Astrocyte of the spinal cord (primary cell): ENCODE data around the gene FOLH1.
"Not testable (repeated sequence)": the region's sequence is repeated elsewhere in the genome, so short reads cannot be mapped to it uniquely, and the experiment has no call there.

ENCODE experiments used
- DNase-seq: peaks from one replicate; pipeline ENCODE4 v3.0.0; 2011; ENCODE audit warnings: low read depth, low spot score
- H3K4me3 ChIP-seq: 2 replicates; pipeline ENCODE4 v1.5.1; 2011; ENCODE audit warnings: low read depth, mild to moderate bottlenecking, low read length, moderate library complexity
- CTCF ChIP-seq: IDR thresholded peaks from 2 replicates; pipeline ENCODE4 v1.5.1; 2012; ENCODE audit warnings: low read depth, mild to moderate bottlenecking, low read length, inconsistent platforms
- in situ Hi-C: cut with HindIII; loops from 2 replicates; pipeline ENCODE4 v1.10.0; 2017; ENCODE audit warnings: low sequenced_read_pairs

The FOLH1 gene

GRCh38 chr11:49208006-49208721 lies at the start of gene FOLH1:
TSS of gene FOLH1 (minus strand) at chr11:49208602. CDS start at chr11:49208409, 193 bp downstream.
- H3K4me3 ChIP-seq, result no peak within 1 kb of the TSS
- TF ChIP-seq CTCF, result no peak
- no peak for DNase-seq
- in situ Hi-C loops, result no loop called here

GRCh38 chr11:49255148-49255547 lies 46.7 kb upstream of the FOLH1 start:
- H3K4me3 ChIP-seq, in situ Hi-C loops, DNase-seq: not testable (repeated sequence)

GRCh38 chr11:49251212-49251611 lies 42.8 kb upstream of the FOLH1 start:
- DNase-seq, H3K4me3 ChIP-seq, in situ Hi-C loops: not testable (repeated sequence)

- H3K4me3 ChIP-seq, in situ Hi-C loops, DNase-seq: not testable (repeated sequence)
Measured at GRCh38 chr11:49250398-49251115, 42.2 kb upstream of the FOLH1 start.

- in situ Hi-C loops, H3K4me3 ChIP-seq, DNase-seq: not testable (repeated sequence)
Measured at GRCh38 chr11:49249363-49249762, 41.0 kb upstream of the FOLH1 start.

- in situ Hi-C loops, H3K4me3 ChIP-seq, DNase-seq: not testable (repeated sequence)
Measured at GRCh38 chr11:49233685-49234084, 25.3 kb upstream of the FOLH1 start.

- DNase-seq, H3K4me3 ChIP-seq, in situ Hi-C loops: not testable (repeated sequence)
Measured at GRCh38 chr11:49233019-49233418, 24.6 kb upstream of the FOLH1 start.

- H3K4me3 ChIP-seq, in situ Hi-C loops, DNase-seq: not testable (repeated sequence)
Measured at GRCh38 chr11:49231725-49232124, 23.3 kb upstream of the FOLH1 start.

GRCh38 chr11:49230534-49230933 lies 22.1 kb upstream of the FOLH1 start:
- DNase-seq, H3K4me3 ChIP-seq, in situ Hi-C loops: not testable (repeated sequence)

GRCh38 chr11:49230001-49230400 lies 21.6 kb upstream of the FOLH1 start:
- DNase-seq, H3K4me3 ChIP-seq, in situ Hi-C loops: not testable (repeated sequence)

GRCh38 chr11:49229136-49229535 lies 20.7 kb upstream of the FOLH1 start:
- DNase-seq, H3K4me3 ChIP-seq, in situ Hi-C loops: not testable (repeated sequence)

- H3K4me3 ChIP-seq, in situ Hi-C loops, DNase-seq: not testable (repeated sequence)
Measured at GRCh38 chr11:49225255-49225785, 16.9 kb upstream of the FOLH1 start.
